Type B pancreatic cell (in vitro differentiated cells): ENCODE results near the gene SNX5. TPM values are rescaled to one million over a fixed set of nuclear protein-coding genes. Genes with fewer than 3 reads are reported as not detected.
A peak's percentile ranks its signal among the peaks of the same experiment; 100 is the strongest.

Source experiments
- DNase-seq: peaks from one replicate; pipeline ENCODE4 v3.0.0; 2021; ENCODE audit warnings: mixed read lengths; ENCODE audit not compliant: unreplicated experiment; ENCODE audit errors: extremely low spot score
- H3K27ac Mint-ChIP-seq: 2 replicates; pipeline ENCODE4 v1.8.0; 2021; ENCODE audit warnings: mild to moderate bottlenecking, mixed read lengths
- H3K27me3 Mint-ChIP-seq: 2 replicates; pipeline ENCODE4 v1.8.0; 2021; ENCODE audit warnings: mixed read lengths
- H3K36me3 Mint-ChIP-seq: 2 replicates; pipeline ENCODE4 v1.8.0; 2021; ENCODE audit warnings: mixed read lengths
- H3K4me1 Mint-ChIP-seq: one replicate; pipeline ENCODE4 v1.8.0; 2021; ENCODE audit warnings: mixed read lengths; ENCODE audit not compliant: unreplicated experiment
- H3K4me3 Mint-ChIP-seq: 2 replicates; pipeline ENCODE4 v1.8.0; 2021; ENCODE audit warnings: mild to moderate bottlenecking, mixed read lengths
- H3K9me3 Mint-ChIP-seq: 2 replicates; pipeline ENCODE4 v1.8.0; 2021; ENCODE audit warnings: mixed read lengths
- total RNA-seq: library from RNA; stranded (reverse); gene quantifications from 2 replicates; pipeline ENCODE4 v1.2.1, GENCODE V29; 2021; ENCODE audit warnings: low replicate concordance
- TF ChIP-seq, protein P1 (sequence below): fragments of 200-600 bp; sonication (generic); conservative IDR thresholded peaks from 2 replicates; pipeline ENCODE4 v1.5.0; 2021; ENCODE audit warnings: antibody characterized with exemption, mild to moderate bottlenecking

SNX5 gene
- total RNA-seq, 1 donor from 2014 or later, result 115 TPM

- H3K9me3 Mint-ChIP-seq, result peaks cover 9% of the 10 kb centered on the region
- peaks cover 25% of the 10 kb centered on the region for H3K4me1 Mint-ChIP-seq
- H3K36me3 Mint-ChIP-seq, result no peaks in the 10 kb centered on the region
- DNase-seq, result no peak
- H3K4me3 Mint-ChIP-seq, result peak overlapping the region; percentile 46
- TF ChIP-seq, protein P1, sequence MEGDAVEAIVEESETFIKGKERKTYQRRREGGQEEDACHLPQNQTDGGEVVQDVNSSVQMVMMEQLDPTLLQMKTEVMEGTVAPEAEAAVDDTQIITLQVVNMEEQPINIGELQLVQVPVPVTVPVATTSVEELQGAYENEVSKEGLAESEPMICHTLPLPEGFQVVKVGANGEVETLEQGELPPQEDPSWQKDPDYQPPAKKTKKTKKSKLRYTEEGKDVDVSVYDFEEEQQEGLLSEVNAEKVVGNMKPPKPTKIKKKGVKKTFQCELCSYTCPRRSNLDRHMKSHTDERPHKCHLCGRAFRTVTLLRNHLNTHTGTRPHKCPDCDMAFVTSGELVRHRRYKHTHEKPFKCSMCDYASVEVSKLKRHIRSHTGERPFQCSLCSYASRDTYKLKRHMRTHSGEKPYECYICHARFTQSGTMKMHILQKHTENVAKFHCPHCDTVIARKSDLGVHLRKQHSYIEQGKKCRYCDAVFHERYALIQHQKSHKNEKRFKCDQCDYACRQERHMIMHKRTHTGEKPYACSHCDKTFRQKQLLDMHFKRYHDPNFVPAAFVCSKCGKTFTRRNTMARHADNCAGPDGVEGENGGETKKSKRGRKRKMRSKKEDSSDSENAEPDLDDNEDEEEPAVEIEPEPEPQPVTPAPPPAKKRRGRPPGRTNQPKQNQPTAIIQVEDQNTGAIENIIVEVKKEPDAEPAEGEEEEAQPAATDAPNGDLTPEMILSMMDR, result no peak
- peaks cover 3% of the 10 kb centered on the region for H3K27me3 Mint-ChIP-seq
- H3K27ac Mint-ChIP-seq, result peak overlapping the region; percentile 12
These were observed 72.9 kb downstream of the SNX5 start for GRCh38 chr20:17895641-17896171.

DNA sequence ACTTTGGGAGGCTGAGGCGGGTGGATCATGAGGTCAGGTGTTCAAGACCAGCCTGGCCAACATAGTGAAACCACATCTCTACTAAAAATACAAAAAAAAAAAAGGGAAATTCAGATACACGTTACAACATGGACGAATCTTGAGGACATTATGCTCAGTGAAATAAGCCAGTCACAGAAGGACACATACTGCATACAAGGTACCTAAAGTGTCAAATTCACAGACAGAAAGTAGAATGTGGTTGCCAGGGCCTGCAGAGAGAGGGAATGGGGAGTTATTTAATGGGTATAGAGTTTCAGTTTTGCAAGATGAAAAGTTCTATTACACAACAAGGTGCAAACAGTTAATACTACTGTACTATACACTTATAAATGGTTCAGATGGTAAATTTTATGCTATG lies 75.1 kb downstream of the SNX5 start:
- H3K4me1 Mint-ChIP-seq, result peaks cover 26% of the 10 kb centered on the region
- peaks cover 22% of the 10 kb centered on the region for H3K9me3 Mint-ChIP-seq
- no peak overlapping the region for H3K4me3 Mint-ChIP-seq
- peaks cover 7% of the 10 kb centered on the region for H3K36me3 Mint-ChIP-seq
- TF ChIP-seq, protein P1, result no peak
- no peak for DNase-seq
- peaks cover under 1% of the 10 kb centered on the region for H3K27me3 Mint-ChIP-seq
- H3K27ac Mint-ChIP-seq, result no peak overlapping the region

GRCh38 chr20:17892189-17892938 lies 76.2 kb downstream of the SNX5 start:
- H3K27me3 Mint-ChIP-seq, result no peaks in the 10 kb centered on the region
- DNase-seq, result no peak
- H3K36me3 Mint-ChIP-seq, result peaks cover 9% of the 10 kb centered on the region
- TF ChIP-seq, protein P1, result no peak
- H3K9me3 Mint-ChIP-seq, result peaks cover 28% of the 10 kb centered on the region
- no peak overlapping the region for H3K4me3 Mint-ChIP-seq
- no peak overlapping the region for H3K27ac Mint-ChIP-seq
- H3K4me1 Mint-ChIP-seq, result peaks cover 33% of the 10 kb centered on the region

Other genes starting within 250 kb of the SNX5 start
- gene MGME1, start 224 bp upstream of the SNX5 start, total RNA-seq, result 31.2 and 32.7 TPM in 2 replicates
- gene OVOL2, start 89.1 kb upstream of the SNX5 start, total RNA-seq, result 7.3 and 17.5 TPM in 2 replicates
- gene KAT14, start 169.1 kb upstream of the SNX5 start, total RNA-seq, result 19.7 and 24.9 TPM in 2 replicates
- gene PET117, start 169.1 kb upstream of the SNX5 start, total RNA-seq, result 17.8 and 18.7 TPM in 2 replicates